A549 (cell line): Measurements from ENCODE around the gene CEP19.

Source experiments
- CEBPB ChIP-seq, 2 experiments: fragments of >200 bp in 1 of 2; sonication (Bioruptor Twin) in 1 of 2; formaldehyde crosslinking in 1 of 2; IDR thresholded peaks; 2 replicates each; pipeline ENCODE4 v1.6.1; 2012 to 2016
- CTCF ChIP-seq: fragments of >200 bp; sonication (Bioruptor Twin); formaldehyde crosslinking; IDR thresholded peaks from 3 replicates; pipeline ENCODE4 v1.5.1; 2016
- ELK1 ChIP-seq: fragments of 150-350 bp; IDR thresholded peaks from 2 replicates; pipeline ENCODE4 v1.6.1; 2014; ENCODE audit warnings: low read depth, mild to moderate bottlenecking, low read length
- JUN ChIP-seq, 2 experiments: fragments of >200 bp; sonication (Bioruptor Twin); formaldehyde crosslinking; IDR thresholded peaks; 2 replicates in 1 of 2; 3 replicates in 1 of 2; pipeline ENCODE4 v1.6.1; 2016 to 2017
- MYC ChIP-seq: IDR thresholded peaks from 2 replicates; pipeline ENCODE4 v1.6.1; 2012; ENCODE audit warnings: mild to moderate bottlenecking, inconsistent platforms, low read length, improper control_type of control experiment, borderline replicate concordance
- POLR2A ChIP-seq: IDR thresholded peaks from 2 replicates; pipeline ENCODE4 v1.6.1; 2012; ENCODE audit warnings: mild to moderate bottlenecking, low read length
- TP53 ChIP-seq: fragments of 250-450 bp; sonication (Bioruptor Pico); IDR thresholded peaks from 2 replicates; pipeline ENCODE4 v1.5.0; 2021; ENCODE audit warnings: mild to moderate bottlenecking, moderate library complexity

GRCh38 chr3:196660381-196661166, 51.5 kb downstream of the CEP19 start:
- no peak for TF ChIP-seq CEBPB (IDR thresholded peaks at IDR 0.05)
- TF ChIP-seq ELK1 = no peak
- TF ChIP-seq TP53 (CRISPR knock-in tag) = no peak
- no peak for TF ChIP-seq CTCF
- no peak for TF ChIP-seq JUN (IDR thresholded peaks at IDR 0.05)
- TF ChIP-seq MYC = no peak
- TF ChIP-seq POLR2A = no peak
